ENCODE data around the gene INO80. TPM values are rescaled to one million over a fixed set of nuclear protein-coding genes. Genes with fewer than 3 reads are reported as not detected.

The INO80 gene
- total RNA-seq, 1 experiment from 2014 or later: 33.8 TPM

DNA sequence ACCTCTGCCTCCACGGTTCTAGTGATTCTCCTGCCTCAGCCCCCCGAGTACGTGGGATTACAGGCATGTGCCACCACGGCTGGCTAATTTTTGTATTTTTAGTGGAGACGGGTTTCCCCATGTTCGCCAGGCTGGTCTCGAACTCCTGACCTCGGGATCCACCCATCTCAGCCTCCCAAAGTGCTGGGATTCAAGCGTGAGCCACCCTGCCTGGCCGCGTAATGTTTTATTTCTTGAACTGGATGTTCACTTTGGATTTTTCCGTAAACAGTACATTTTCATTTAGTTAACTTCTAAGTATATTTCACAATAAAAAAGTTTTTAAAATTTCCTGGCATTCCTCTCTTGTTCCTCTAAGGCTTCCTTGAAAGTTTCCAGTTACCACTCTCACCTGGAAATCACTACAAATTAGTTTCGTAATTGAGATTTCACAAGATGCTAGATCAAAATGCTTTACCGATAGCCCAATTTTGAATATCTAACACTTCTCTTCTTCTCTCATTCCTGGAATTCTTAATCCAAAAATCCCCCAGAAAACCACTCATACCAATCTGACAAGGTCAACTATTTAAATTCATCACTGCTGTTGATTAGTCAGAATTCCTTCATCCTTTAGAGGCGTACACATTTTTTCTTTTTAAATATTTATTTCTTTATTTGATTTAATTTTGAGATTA, 44.7 kb upstream of the INO80 start:
- H3K27me3 Mint-ChIP-seq (ENCODE audit: insufficient read depth, unreplicated experiment): peaks cover under 1% of the 10 kb centered on the region
- CTCF ChIA-PET: no interaction called here
- POLR2A ChIA-PET: no interaction called here
- no peaks in the 10 kb centered on the region for H3K9me3 Mint-ChIP-seq (ENCODE audit: unreplicated experiment)
- no peak for DNase-seq (ENCODE audit: unreplicated experiment)
- BruUV-seq (replicated peaks): no TSS peak
- no peaks in the 10 kb centered on the region for H3K36me3 Mint-ChIP-seq (ENCODE audit: insufficient read depth, unreplicated experiment)
- no peak overlapping the region for H3K27ac Mint-ChIP-seq (ENCODE audit: low read depth, unreplicated experiment)
- TF ChIP-seq, protein P1, sequence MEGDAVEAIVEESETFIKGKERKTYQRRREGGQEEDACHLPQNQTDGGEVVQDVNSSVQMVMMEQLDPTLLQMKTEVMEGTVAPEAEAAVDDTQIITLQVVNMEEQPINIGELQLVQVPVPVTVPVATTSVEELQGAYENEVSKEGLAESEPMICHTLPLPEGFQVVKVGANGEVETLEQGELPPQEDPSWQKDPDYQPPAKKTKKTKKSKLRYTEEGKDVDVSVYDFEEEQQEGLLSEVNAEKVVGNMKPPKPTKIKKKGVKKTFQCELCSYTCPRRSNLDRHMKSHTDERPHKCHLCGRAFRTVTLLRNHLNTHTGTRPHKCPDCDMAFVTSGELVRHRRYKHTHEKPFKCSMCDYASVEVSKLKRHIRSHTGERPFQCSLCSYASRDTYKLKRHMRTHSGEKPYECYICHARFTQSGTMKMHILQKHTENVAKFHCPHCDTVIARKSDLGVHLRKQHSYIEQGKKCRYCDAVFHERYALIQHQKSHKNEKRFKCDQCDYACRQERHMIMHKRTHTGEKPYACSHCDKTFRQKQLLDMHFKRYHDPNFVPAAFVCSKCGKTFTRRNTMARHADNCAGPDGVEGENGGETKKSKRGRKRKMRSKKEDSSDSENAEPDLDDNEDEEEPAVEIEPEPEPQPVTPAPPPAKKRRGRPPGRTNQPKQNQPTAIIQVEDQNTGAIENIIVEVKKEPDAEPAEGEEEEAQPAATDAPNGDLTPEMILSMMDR (IDR thresholded peaks at IDR 0.05; ENCODE audit: unreplicated experiment): no peak
- H3K4me3 Mint-ChIP-seq (ENCODE audit: unreplicated experiment): no peak overlapping the region
- intact Hi-C loops (cut with micrococcal nuclease): no loop called here
- no peaks in the 10 kb centered on the region for H3K4me1 Mint-ChIP-seq (ENCODE audit: insufficient read depth, unreplicated experiment)

- Mint-ChIP-seq H3K4me1 (ENCODE audit: insufficient read depth, unreplicated experiment) (no peaks in the 10 kb centered on the region), H3K27me3 (ENCODE audit: insufficient read depth, unreplicated experiment) (no peaks in the 10 kb centered on the region), H3K27ac (ENCODE audit: low read depth, unreplicated experiment) (no peak overlapping the region), H3K36me3 (ENCODE audit: insufficient read depth, unreplicated experiment) (no peaks in the 10 kb centered on the region), H3K4me3 (ENCODE audit: unreplicated experiment) (no peak overlapping the region), H3K9me3 (ENCODE audit: unreplicated experiment) (no peaks in the 10 kb centered on the region)
- no peak for DNase-seq (ENCODE audit: unreplicated experiment)
- POLR2A ChIA-PET: no interaction called here
- intact Hi-C loops (cut with micrococcal nuclease): no loop called here
- TF ChIP-seq, protein P1 (IDR thresholded peaks at IDR 0.05; ENCODE audit: unreplicated experiment): no peak
- CTCF ChIA-PET: interaction anchor here (0.8 kb wide), 1 partner anchor 133 kb away, joined by 3 read pairs; no protein-coding TSS in a partner anchor
- BruUV-seq (replicated peaks): no TSS peak
Measured at GRCh38 chr15:41154412-41154811, 38.3 kb upstream of the INO80 start.

DNA sequence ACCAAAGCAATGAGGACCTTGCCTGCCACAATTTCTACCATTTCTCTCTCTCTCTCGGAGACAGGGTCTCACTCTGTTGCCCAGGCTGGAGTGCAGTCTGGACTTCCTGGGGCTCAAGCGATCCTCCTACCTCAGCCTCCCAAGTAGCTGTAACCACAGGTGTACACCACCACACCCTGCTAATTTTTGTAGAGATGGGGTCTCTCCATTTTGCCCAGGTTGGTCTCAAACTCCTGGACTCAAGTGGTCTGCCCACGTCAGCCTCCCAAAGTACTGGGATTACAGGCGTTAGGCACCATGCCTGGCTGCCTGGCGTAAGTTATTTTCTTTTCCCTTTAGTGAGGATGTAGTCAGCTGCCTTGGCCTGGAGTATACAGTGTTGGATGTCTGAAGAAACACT, 37.7 kb upstream of the INO80 start:
- no peaks in the 10 kb centered on the region for H3K27me3 Mint-ChIP-seq (ENCODE audit: insufficient read depth, unreplicated experiment)
- no peaks in the 10 kb centered on the region for H3K9me3 Mint-ChIP-seq (ENCODE audit: unreplicated experiment)
- H3K27ac Mint-ChIP-seq (ENCODE audit: low read depth, unreplicated experiment): no peak overlapping the region
- POLR2A ChIA-PET: no interaction called here
- TF ChIP-seq, protein P1 (IDR thresholded peaks at IDR 0.05; ENCODE audit: unreplicated experiment): no peak
- no peaks in the 10 kb centered on the region for H3K4me1 Mint-ChIP-seq (ENCODE audit: insufficient read depth, unreplicated experiment)
- DNase-seq (ENCODE audit: unreplicated experiment): no peak
- BruUV-seq (replicated peaks): no TSS peak
- no peaks in the 10 kb centered on the region for H3K36me3 Mint-ChIP-seq (ENCODE audit: insufficient read depth, unreplicated experiment)
- no peak overlapping the region for H3K4me3 Mint-ChIP-seq (ENCODE audit: unreplicated experiment)
- CTCF ChIA-PET: no interaction called here
- intact Hi-C loops (cut with micrococcal nuclease): no loop called here

DNA sequence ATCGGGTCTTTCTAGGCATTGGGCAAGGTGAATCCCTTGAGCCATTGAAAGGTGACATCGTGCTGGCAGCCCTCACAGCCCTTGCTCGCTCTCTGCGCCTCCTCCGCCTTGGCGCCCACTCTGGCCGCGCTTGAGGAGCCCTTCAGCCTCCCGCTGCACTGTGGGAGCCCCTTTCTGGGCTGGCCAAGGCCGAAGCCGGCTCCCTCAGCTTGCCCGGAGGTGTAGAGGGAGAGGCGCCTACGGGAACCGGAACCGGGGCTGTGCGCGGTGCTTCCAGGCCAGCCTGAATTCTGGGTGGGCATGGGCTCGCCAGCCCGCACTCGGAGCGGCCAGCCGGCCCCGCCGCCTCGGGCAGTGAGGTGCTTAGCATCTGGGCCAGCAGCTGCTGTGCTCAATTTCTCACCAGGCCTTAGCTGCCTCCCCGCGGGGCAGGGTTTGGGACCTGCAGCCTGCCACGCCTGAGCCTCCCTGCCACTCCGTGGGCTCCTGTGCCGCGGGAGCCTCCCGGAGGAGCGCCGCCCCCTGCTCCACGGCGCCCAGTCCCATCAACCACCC, 35.4 kb upstream of the INO80 start:
- no peak overlapping the region for H3K27ac Mint-ChIP-seq (ENCODE audit: low read depth, unreplicated experiment)
- no TSS peak for BruUV-seq (replicated peaks)
- no peak for DNase-seq (ENCODE audit: unreplicated experiment)
- POLR2A ChIA-PET: no interaction called here
- CTCF ChIA-PET: no interaction called here
- TF ChIP-seq, protein P1 (IDR thresholded peaks at IDR 0.05; ENCODE audit: unreplicated experiment): no peak
- no peaks in the 10 kb centered on the region for H3K27me3 Mint-ChIP-seq (ENCODE audit: insufficient read depth, unreplicated experiment)
- intact Hi-C loops (cut with micrococcal nuclease): no loop called here
- H3K4me3 Mint-ChIP-seq (ENCODE audit: unreplicated experiment): no peak overlapping the region
- H3K36me3 Mint-ChIP-seq (ENCODE audit: insufficient read depth, unreplicated experiment): no peaks in the 10 kb centered on the region
- H3K9me3 Mint-ChIP-seq (ENCODE audit: unreplicated experiment): no peaks in the 10 kb centered on the region
- H3K4me1 Mint-ChIP-seq (ENCODE audit: insufficient read depth, unreplicated experiment): no peaks in the 10 kb centered on the region

Measured in MCF 10A (cell line).